ENCODE results near the gene PRRT1.
"Not testable (repeated sequence)": the region's sequence is repeated elsewhere in the genome, so short reads cannot be mapped to it uniquely, and the experiment has no call there.

Gene PRRT1

DNA sequence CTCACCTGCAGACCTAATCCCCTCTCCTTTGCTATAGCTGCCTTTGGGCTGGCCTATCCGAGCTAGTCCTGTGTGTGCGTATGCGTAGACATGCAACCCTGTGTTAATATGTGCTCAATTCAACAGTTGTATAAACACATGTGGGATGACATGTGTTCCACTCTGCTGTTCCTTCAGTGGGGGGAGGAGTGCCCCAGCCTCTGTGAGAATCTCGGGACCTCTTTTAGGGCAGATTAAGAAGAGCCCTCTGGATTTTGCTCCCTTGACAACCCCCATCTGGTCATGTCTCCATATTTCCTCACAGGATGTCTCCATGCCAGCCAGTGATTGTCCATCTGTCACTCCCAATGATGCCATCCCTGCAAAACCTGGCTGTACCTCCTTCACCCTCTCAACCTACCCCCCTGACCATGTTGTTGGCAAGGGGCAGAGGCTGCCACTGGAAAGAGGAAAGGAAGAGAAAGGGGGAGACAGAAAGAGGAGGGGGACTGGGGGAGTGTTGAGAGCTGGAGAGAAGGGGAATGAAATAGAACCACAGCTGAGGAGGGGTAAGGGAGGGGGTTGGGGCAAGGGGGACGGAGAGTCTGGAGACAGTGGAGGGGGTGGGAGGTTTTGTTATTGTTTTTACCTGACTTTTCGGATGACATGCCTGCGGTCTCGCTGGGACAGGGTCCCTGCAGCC lies 417 bp downstream of the PRRT1 start:
- peak overlapping the region in 1 of 2 donors; percentile 67 for H3K4me3 ChIP-seq (ENCODE audit: low read length in 2 of 2)
- H3K4me1 ChIP-seq (ENCODE audit: control insufficient read depth in 2 of 2, insufficient read depth in 2 of 2, low read length in 2 of 2), result peaks cover 13 to 21% of the 10 kb centered on the region in 2 donors
- no peak overlapping the region for H3K27ac ChIP-seq (ENCODE audit: low read depth in 2 of 2, low read length in 2 of 2)
- no peaks in the 10 kb centered on the region for H3K27me3 ChIP-seq (ENCODE audit: control insufficient read depth in 2 of 2, insufficient read depth in 2 of 2, low read length in 2 of 2)
- no peak overlapping the region for H3K9ac ChIP-seq (ENCODE audit: low read depth in 1 of 2, low read length in 2 of 2)
- H3K9me3 ChIP-seq (ENCODE audit: control insufficient read depth in 2 of 2, low read length in 2 of 2), result no peaks in the 10 kb centered on the region
- H3K36me3 ChIP-seq (ENCODE audit: control insufficient read depth in 2 of 2, insufficient read depth in 2 of 2, low read length in 2 of 2), result no peaks in the 10 kb centered on the region

- H3K9ac ChIP-seq (ENCODE audit: low read depth in 1 of 2, low read length in 2 of 2), result no peak overlapping the region
- no peaks in the 10 kb centered on the region for H3K9me3 ChIP-seq (ENCODE audit: control insufficient read depth in 2 of 2, low read length in 2 of 2)
- H3K36me3 ChIP-seq (ENCODE audit: control insufficient read depth in 2 of 2, insufficient read depth in 2 of 2, low read length in 2 of 2), result no peaks in the 10 kb centered on the region
- H3K27me3 ChIP-seq (ENCODE audit: control insufficient read depth in 2 of 2, insufficient read depth in 2 of 2, low read length in 2 of 2), result no peaks in the 10 kb centered on the region
- H3K27ac ChIP-seq (ENCODE audit: low read depth in 2 of 2, low read length in 2 of 2), result no peak overlapping the region
- H3K4me3 ChIP-seq (ENCODE audit: low read length in 2 of 2), result no peak overlapping the region
- H3K4me1 ChIP-seq (ENCODE audit: control insufficient read depth in 2 of 2, insufficient read depth in 2 of 2, low read length in 2 of 2), result peaks cover 7 to 19% of the 10 kb centered on the region in 2 donors
These were observed 1.5 kb downstream of the PRRT1 start for GRCh38 chr6:32149932-32150870.

- peak overlapping the region in 1 of 2 donors; percentile 24 for H3K9ac ChIP-seq (ENCODE audit: low read depth in 1 of 2, low read length in 2 of 2)
- no peaks in the 10 kb centered on the region for H3K9me3 ChIP-seq (ENCODE audit: control insufficient read depth in 2 of 2, low read length in 2 of 2)
These were observed 2.5 kb downstream of the PRRT1 start for GRCh38 chr6:32149092-32149755.

GRCh38 chr6:32148289-32149091 lies 3.2 kb downstream of the PRRT1 start:
- Histone ChIP-seq H3K9ac (ENCODE audit: low read depth in 1 of 2, low read length in 2 of 2) (peak overlapping the region; percentile 12 to 24), H3K9me3 (ENCODE audit: control insufficient read depth in 2 of 2, low read length in 2 of 2) (no peaks in the 10 kb centered on the region), H3K27me3 (ENCODE audit: control insufficient read depth in 2 of 2, insufficient read depth in 2 of 2, low read length in 2 of 2) (no peaks in the 10 kb centered on the region), H3K4me3 (ENCODE audit: low read length in 2 of 2) (peak overlapping the region in 1 of 2 donors; percentile 57), H3K36me3 (ENCODE audit: control insufficient read depth in 2 of 2, insufficient read depth in 2 of 2, low read length in 2 of 2) (no peaks in the 10 kb centered on the region), H3K27ac (ENCODE audit: low read depth in 2 of 2, low read length in 2 of 2) (no peak overlapping the region), H3K4me1 (ENCODE audit: control insufficient read depth in 2 of 2, insufficient read depth in 2 of 2, low read length in 2 of 2) (peaks cover 0 to 11% of the 10 kb centered on the region in 2 donors)

More at GRCh38 chr6:32149092-32149755, 2.5 kb downstream of the PRRT1 start:
- Histone ChIP-seq H3K36me3 (ENCODE audit: control insufficient read depth in 2 of 2, insufficient read depth in 2 of 2, low read length in 2 of 2) (no peaks in the 10 kb centered on the region), H3K4me1 (ENCODE audit: control insufficient read depth in 2 of 2, insufficient read depth in 2 of 2, low read length in 2 of 2) (peaks cover 0 to 9% of the 10 kb centered on the region in 2 donors), H3K27ac (ENCODE audit: low read depth in 2 of 2, low read length in 2 of 2) (no peak overlapping the region), H3K27me3 (ENCODE audit: control insufficient read depth in 2 of 2, insufficient read depth in 2 of 2, low read length in 2 of 2) (no peaks in the 10 kb centered on the region), H3K4me3 (ENCODE audit: low read length in 2 of 2) (no peak overlapping the region)

DNA sequence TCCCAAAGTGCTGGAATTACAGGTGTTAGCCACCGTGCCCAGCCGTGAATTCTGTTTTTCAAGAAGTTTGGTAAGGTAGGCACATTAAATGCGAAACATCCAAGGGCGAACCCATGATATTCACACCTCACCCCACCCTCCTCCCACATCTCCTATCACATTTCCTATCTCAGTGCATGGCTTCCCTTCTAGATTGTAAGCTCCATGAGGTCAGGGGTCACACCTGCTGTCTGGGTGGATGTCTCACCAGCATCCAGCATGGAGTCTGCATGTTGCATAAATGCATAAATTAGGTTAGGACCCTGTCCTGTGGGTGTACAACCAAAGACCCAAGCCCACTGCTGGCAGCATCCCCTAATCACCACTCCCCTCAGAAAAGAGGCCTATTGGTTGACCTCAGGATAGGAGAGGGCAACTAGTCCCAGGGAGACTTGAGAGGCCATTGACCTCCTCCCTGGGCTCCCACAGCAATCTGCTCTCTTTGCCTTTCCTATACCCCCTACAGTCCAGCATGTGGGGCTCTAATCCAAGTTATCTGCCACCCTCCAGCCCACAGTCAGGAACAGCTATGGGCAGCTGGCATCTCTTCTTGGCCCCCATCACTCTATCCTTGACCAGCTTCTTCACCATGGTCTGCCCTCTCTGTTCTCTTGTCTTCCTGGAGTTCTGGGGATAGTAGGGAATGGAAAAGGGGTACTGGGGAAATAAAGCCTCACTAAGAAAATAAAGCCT lies 4.2 kb downstream of the PRRT1 start:
- Histone ChIP-seq H3K4me3 (ENCODE audit: low read length in 2 of 2) (no peak overlapping the region), H3K4me1 (ENCODE audit: control insufficient read depth in 2 of 2, insufficient read depth in 2 of 2, low read length in 2 of 2) (peaks cover 0 to 8% of the 10 kb centered on the region in 2 donors), H3K36me3 (ENCODE audit: control insufficient read depth in 2 of 2, insufficient read depth in 2 of 2, low read length in 2 of 2) (no peaks in the 10 kb centered on the region), H3K27me3 (ENCODE audit: control insufficient read depth in 2 of 2, insufficient read depth in 2 of 2, low read length in 2 of 2) (no peaks in the 10 kb centered on the region), H3K9ac (ENCODE audit: low read depth in 1 of 2, low read length in 2 of 2) (no peak overlapping the region), H3K9me3 (ENCODE audit: control insufficient read depth in 2 of 2, low read length in 2 of 2) (no peaks in the 10 kb centered on the region), H3K27ac (ENCODE audit: low read depth in 2 of 2, low read length in 2 of 2) (no peak overlapping the region)

- H3K27ac ChIP-seq (ENCODE audit: low read depth in 2 of 2, low read length in 2 of 2), result no peak overlapping the region
These were observed 5.1 kb downstream of the PRRT1 start for GRCh38 chr6:32146687-32147086.

DNA sequence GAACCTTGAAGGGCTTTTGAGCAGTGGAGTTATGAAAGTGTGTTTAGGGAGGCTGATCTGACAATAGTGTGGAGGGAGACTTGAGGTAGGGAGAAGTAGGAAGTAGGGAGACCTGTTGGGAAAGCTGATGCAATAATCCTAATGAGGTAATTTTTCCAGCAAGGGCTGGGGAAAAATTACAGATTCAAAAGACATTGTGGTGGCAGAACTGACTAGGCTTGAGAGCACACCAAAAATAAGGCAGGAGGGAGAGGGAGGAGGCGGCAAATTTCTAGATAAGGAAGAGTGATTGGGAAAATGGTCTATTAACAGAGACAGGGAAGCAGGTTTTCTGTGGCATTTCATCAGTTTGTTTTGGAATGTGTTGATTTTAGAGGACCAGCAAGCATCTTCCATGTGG lies 5.5 kb downstream of the PRRT1 start:
- Histone ChIP-seq H3K4me3 (ENCODE audit: low read length in 2 of 2) (no peak overlapping the region), H3K4me1 (ENCODE audit: control insufficient read depth in 2 of 2, insufficient read depth in 2 of 2, low read length in 2 of 2) (peaks cover 3 to 4% of the 10 kb centered on the region in 2 donors), H3K27me3 (ENCODE audit: control insufficient read depth in 2 of 2, insufficient read depth in 2 of 2, low read length in 2 of 2) (no peaks in the 10 kb centered on the region), H3K9ac (ENCODE audit: low read depth in 1 of 2, low read length in 2 of 2) (no peak overlapping the region), H3K9me3 (ENCODE audit: control insufficient read depth in 2 of 2, low read length in 2 of 2) (no peaks in the 10 kb centered on the region), H3K27ac (ENCODE audit: low read depth in 2 of 2, low read length in 2 of 2) (no peak overlapping the region), H3K36me3 (ENCODE audit: control insufficient read depth in 2 of 2, insufficient read depth in 2 of 2, low read length in 2 of 2) (no peaks in the 10 kb centered on the region)

More at GRCh38 chr6:32146687-32147086, 5.1 kb downstream of the PRRT1 start:
- Histone ChIP-seq H3K4me3 (ENCODE audit: low read length in 2 of 2) (no peak overlapping the region), H3K27me3 (ENCODE audit: control insufficient read depth in 2 of 2, insufficient read depth in 2 of 2, low read length in 2 of 2) (no peaks in the 10 kb centered on the region), H3K9ac (ENCODE audit: low read depth in 1 of 2, low read length in 2 of 2) (no peak overlapping the region), H3K4me1 (ENCODE audit: control insufficient read depth in 2 of 2, insufficient read depth in 2 of 2, low read length in 2 of 2) (peaks cover 3% of the 10 kb centered on the region in 2 donors), H3K9me3 (ENCODE audit: control insufficient read depth in 2 of 2, low read length in 2 of 2) (no peaks in the 10 kb centered on the region), H3K36me3 (ENCODE audit: control insufficient read depth in 2 of 2, insufficient read depth in 2 of 2, low read length in 2 of 2) (no peaks in the 10 kb centered on the region)

DNA sequence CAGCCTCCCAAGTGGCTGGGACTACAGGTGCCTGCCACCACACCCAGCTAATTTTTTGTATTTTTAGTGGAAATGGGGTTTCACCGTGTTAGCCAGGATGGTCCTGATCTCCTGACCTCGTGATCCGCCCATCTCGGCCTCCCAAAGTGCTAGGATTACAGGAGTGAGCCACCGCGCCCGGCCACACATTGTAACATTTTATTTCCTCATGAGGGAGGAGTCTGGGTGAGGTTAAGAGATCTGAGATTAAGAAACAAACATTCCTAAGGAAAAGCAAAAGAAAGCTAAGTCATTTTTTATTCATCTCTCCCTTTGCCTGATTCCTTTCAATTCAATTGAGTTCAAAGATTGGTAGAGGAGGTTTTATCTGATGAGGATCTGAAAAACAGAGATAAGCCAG lies 7.5 kb downstream of the PRRT1 start:
- H3K27ac ChIP-seq (ENCODE audit: low read depth in 2 of 2, low read length in 2 of 2); H3K4me3 ChIP-seq (ENCODE audit: low read length in 2 of 2); H3K9me3 ChIP-seq (ENCODE audit: control insufficient read depth in 2 of 2, low read length in 2 of 2); H3K9ac ChIP-seq (ENCODE audit: low read depth in 1 of 2, low read length in 2 of 2); H3K36me3 ChIP-seq (ENCODE audit: control insufficient read depth in 2 of 2, insufficient read depth in 2 of 2, low read length in 2 of 2); H3K4me1 ChIP-seq (ENCODE audit: control insufficient read depth in 2 of 2, insufficient read depth in 2 of 2, low read length in 2 of 2); H3K27me3 ChIP-seq (ENCODE audit: control insufficient read depth in 2 of 2, insufficient read depth in 2 of 2, low read length in 2 of 2): not testable (repeated sequence)

DNA sequence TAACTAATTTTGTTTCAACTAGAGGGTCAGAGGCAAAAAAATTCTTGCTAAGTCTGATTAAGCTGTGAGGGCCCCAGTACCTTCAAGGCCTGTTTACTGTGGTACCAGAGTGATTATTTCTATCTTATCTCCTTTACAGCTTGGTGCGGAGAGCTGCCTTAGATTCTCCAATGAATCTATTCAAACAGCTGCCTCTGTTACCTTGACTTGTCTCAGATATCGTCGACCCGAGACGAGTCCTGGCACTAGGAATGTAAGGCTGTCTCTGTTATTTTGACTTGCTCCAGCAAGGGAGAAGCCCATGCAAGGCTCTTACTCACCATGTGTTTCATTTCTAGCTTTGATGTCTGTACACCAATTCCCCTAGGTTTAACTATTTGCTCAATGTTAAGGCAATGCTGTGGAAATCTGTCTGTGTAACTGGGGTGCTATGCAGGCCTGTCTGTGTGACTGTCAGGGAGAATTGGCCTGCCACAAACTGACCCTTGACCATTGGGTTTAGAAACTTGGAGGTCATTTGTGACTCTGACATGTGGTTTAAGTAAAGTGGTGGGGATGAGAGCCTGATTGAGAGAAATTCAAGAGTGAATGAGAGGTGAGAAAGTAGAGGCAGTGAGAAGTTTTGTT lies 11.2 kb downstream of the PRRT1 start:
- no peak overlapping the region for H3K27ac ChIP-seq (ENCODE audit: low read depth in 2 of 2, low read length in 2 of 2)

More for the DNA sequence above, 11.2 kb downstream of the PRRT1 start:
- Histone ChIP-seq H3K9ac (ENCODE audit: low read depth in 1 of 2, low read length in 2 of 2) (no peak overlapping the region), H3K36me3 (ENCODE audit: control insufficient read depth in 2 of 2, insufficient read depth in 2 of 2, low read length in 2 of 2) (no peaks in the 10 kb centered on the region), H3K9me3 (ENCODE audit: control insufficient read depth in 2 of 2, low read length in 2 of 2) (no peaks in the 10 kb centered on the region), H3K4me3 (ENCODE audit: low read length in 2 of 2) (no peak overlapping the region), H3K4me1 (ENCODE audit: control insufficient read depth in 2 of 2, insufficient read depth in 2 of 2, low read length in 2 of 2) (peaks cover 3 to 4% of the 10 kb centered on the region in 2 donors), H3K27me3 (ENCODE audit: control insufficient read depth in 2 of 2, insufficient read depth in 2 of 2, low read length in 2 of 2) (no peaks in the 10 kb centered on the region)
